ENCODE results near the gene LIAS. TPM values are rescaled to one million over a fixed set of nuclear protein-coding genes. Genes with fewer than 3 reads are reported as not detected.

LIAS gene
- total RNA-seq, 1 experiment from 2014 or later = 6.8 TPM

DNA sequence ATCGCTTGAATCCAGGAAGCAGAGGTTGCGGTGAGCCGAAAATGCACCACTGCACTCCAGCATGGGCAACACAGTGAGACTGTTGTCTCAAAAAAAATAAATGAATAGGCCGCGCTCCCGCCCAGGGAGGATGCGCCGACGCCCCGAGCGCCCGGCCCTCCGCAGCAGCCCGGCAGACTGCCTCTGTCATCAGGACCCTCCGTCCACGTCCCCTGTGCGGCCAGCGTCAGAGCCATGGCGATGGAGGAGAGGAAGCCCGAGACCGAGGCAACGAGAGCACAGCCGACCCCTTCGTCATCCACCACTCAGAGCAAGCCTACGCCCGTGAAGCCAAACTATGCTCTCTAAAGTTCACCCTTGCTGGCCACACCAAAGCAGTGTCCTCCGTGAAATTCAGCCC, 21.4 kb downstream of the LIAS start:
- no peak overlapping the region for H3K27ac ChIP-seq (ENCODE audit: low read length)
- no peaks in the 10 kb centered on the region for H3K36me3 ChIP-seq (ENCODE audit: control insufficient read depth, insufficient read depth, low read length)
- DNase-seq (ENCODE audit: low read depth, low spot score) = no peak
- POLR2A ChIA-PET = no interaction called here
- TF ChIP-seq SIN3A (IDR thresholded peaks at IDR 0.05; ENCODE audit: borderline replicate concordance, insufficient read depth, low read depth, low read length) (no peak), TCF7L2 (IDR thresholded peaks at IDR 0.05; ENCODE audit: low read depth, low read length) (no peak), POLR2AphosphoS5 (IDR thresholded peaks at IDR 0.05; ENCODE audit: low read depth, low read length) (no peak)
- TF ChIP-seq, protein P1, sequence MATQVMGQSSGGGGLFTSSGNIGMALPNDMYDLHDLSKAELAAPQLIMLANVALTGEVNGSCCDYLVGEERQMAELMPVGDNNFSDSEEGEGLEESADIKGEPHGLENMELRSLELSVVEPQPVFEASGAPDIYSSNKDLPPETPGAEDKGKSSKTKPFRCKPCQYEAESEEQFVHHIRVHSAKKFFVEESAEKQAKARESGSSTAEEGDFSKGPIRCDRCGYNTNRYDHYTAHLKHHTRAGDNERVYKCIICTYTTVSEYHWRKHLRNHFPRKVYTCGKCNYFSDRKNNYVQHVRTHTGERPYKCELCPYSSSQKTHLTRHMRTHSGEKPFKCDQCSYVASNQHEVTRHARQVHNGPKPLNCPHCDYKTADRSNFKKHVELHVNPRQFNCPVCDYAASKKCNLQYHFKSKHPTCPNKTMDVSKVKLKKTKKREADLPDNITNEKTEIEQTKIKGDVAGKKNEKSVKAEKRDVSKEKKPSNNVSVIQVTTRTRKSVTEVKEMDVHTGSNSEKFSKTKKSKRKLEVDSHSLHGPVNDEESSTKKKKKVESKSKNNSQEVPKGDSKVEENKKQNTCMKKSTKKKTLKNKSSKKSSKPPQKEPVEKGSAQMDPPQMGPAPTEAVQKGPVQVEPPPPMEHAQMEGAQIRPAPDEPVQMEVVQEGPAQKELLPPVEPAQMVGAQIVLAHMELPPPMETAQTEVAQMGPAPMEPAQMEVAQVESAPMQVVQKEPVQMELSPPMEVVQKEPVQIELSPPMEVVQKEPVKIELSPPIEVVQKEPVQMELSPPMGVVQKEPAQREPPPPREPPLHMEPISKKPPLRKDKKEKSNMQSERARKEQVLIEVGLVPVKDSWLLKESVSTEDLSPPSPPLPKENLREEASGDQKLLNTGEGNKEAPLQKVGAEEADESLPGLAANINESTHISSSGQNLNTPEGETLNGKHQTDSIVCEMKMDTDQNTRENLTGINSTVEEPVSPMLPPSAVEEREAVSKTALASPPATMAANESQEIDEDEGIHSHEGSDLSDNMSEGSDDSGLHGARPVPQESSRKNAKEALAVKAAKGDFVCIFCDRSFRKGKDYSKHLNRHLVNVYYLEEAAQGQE (IDR thresholded peaks at IDR 0.05; ENCODE audit: insufficient read depth in 1 of 2, low read depth in 2 of 2, low read length in 1 of 2) = no peak
- TF ChIP-seq, protein P2, sequence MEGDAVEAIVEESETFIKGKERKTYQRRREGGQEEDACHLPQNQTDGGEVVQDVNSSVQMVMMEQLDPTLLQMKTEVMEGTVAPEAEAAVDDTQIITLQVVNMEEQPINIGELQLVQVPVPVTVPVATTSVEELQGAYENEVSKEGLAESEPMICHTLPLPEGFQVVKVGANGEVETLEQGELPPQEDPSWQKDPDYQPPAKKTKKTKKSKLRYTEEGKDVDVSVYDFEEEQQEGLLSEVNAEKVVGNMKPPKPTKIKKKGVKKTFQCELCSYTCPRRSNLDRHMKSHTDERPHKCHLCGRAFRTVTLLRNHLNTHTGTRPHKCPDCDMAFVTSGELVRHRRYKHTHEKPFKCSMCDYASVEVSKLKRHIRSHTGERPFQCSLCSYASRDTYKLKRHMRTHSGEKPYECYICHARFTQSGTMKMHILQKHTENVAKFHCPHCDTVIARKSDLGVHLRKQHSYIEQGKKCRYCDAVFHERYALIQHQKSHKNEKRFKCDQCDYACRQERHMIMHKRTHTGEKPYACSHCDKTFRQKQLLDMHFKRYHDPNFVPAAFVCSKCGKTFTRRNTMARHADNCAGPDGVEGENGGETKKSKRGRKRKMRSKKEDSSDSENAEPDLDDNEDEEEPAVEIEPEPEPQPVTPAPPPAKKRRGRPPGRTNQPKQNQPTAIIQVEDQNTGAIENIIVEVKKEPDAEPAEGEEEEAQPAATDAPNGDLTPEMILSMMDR (IDR thresholded peaks at IDR 0.05) = no peak
- H3K27me3 ChIP-seq (ENCODE audit: control insufficient read depth, insufficient read depth, low read length) = no peaks in the 10 kb centered on the region
- H3K4me1 ChIP-seq (ENCODE audit: control insufficient read depth, insufficient read depth, low read length) = no peaks in the 10 kb centered on the region
- CTCF ChIA-PET = no interaction called here
- no peak for ATAC-seq
- H3K4me3 ChIP-seq (ENCODE audit: low read depth in 2 of 2, low read length in 2 of 2) = no peak overlapping the region
- no peaks in the 10 kb centered on the region for H3K9me3 ChIP-seq (ENCODE audit: control insufficient read depth, insufficient read depth, low read depth, low read length)
- intact Hi-C loops (cut with micrococcal nuclease; ENCODE audit: unreplicated experiment) (no loop called here), in situ Hi-C loops (cut with HindIII; ENCODE audit: low pct_unique_long_range_greater_than_20kb, low sequenced_read_pairs) (no loop called here)
- no TSS peak for BruUV-seq (replicated peaks)

DNA sequence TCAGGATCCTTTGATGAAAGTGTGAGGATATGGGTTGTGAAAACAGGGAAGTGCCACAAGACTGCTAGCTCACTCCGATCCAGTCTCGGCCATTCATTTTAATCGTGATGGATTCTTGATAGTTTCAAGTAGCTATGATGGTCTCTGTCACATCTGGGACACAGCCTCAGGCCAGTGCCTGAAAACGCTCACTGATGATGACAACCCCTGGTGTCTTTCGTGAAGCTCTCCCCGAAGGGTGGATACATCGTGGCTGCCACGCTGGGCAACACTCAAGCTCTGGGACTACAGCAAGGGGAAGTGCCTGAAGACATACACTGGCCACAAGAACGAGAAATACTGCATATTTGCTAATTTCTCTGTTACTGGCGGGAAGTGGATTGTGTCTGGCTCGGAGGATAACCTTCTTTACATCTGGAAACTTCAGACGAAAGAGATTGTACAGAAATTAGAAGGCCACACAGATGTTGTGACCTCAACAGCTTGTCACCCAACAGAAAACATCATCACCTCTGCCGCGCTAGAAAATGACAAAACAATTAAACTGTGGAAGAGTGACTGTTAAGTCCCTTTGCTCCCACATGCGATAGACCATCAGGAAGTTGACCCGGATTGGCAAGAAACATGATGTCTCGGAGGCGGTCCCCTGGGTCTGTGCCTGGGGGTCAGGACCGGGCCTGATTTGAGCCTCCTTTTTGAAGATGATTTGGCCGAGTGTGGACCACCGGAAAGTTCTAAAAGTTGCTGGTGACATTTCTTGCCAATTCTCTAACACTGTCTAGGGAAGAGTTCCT, 22.2 kb downstream of the LIAS start:
- intact Hi-C loops (cut with micrococcal nuclease; ENCODE audit: unreplicated experiment) (no loop called here), in situ Hi-C loops (cut with HindIII; ENCODE audit: low pct_unique_long_range_greater_than_20kb, low sequenced_read_pairs) (no loop called here)
- Histone ChIP-seq H3K4me3 (ENCODE audit: low read depth in 2 of 2, low read length in 2 of 2) (no peak overlapping the region), H3K27ac (ENCODE audit: low read length) (no peak overlapping the region), H3K9me3 (ENCODE audit: control insufficient read depth, insufficient read depth, low read depth, low read length) (no peaks in the 10 kb centered on the region), H3K4me1 (ENCODE audit: control insufficient read depth, insufficient read depth, low read length) (no peaks in the 10 kb centered on the region), H3K36me3 (ENCODE audit: control insufficient read depth, insufficient read depth, low read length) (no peaks in the 10 kb centered on the region), H3K27me3 (ENCODE audit: control insufficient read depth, insufficient read depth, low read length) (no peaks in the 10 kb centered on the region)
- no peak for ATAC-seq
- ChIA-PET POLR2A (no interaction called here), CTCF (no interaction called here)
- BruUV-seq (replicated peaks) = no TSS peak
- no peak for DNase-seq (ENCODE audit: low read depth, low spot score)
- no peak for TF ChIP-seq POLR2AphosphoS5 (IDR thresholded peaks at IDR 0.05; ENCODE audit: low read depth, low read length)
- TF ChIP-seq, protein P1 (IDR thresholded peaks at IDR 0.05; ENCODE audit: insufficient read depth in 1 of 2, low read depth in 2 of 2, low read length in 1 of 2) = no peak
- TF ChIP-seq, protein P2 (IDR thresholded peaks at IDR 0.05) = no peak
- TF ChIP-seq TCF7L2 (IDR thresholded peaks at IDR 0.05; ENCODE audit: low read depth, low read length) = no peak
- TF ChIP-seq SIN3A (IDR thresholded peaks at IDR 0.05; ENCODE audit: borderline replicate concordance, insufficient read depth, low read depth, low read length) = no peak

All from Panc1 (cell line).